Fibroblast of villous mesenchyme (primary cell): ENCODE results near the gene MAP1LC3A. TPM values are rescaled to one million over a fixed set of nuclear protein-coding genes. Genes with fewer than 3 reads are reported as not detected.

Source experiments
- DNase-seq: peaks from one replicate; pipeline ENCODE4 v3.0.0-alpha.2; 2010; ENCODE audit warnings: low read depth
- H3K4me3 ChIP-seq: 2 replicates; pipeline ENCODE4 v1.5.1; 2011; ENCODE audit warnings: low read depth, mild to moderate bottlenecking, low read length
- total RNA-seq: library from RNA; depleted of rRNA; stranded (reverse); fragments of >200 nt; gene quantifications from 2 replicates; pipeline ENCODE4 v1.2.3, GENCODE V29; 2012
- TF ChIP-seq, protein P1 (sequence below): IDR thresholded peaks from 2 replicates; pipeline ENCODE4 v1.5.1; 2012; ENCODE audit warnings: low read depth, mild to moderate bottlenecking, low read length; ENCODE audit not compliant: insufficient read depth

The MAP1LC3A gene
- total RNA-seq, 1 donor: 13.4 TPM

- DNase-seq: no peak
- no peak overlapping the region for H3K4me3 ChIP-seq
- TF ChIP-seq, protein P1, sequence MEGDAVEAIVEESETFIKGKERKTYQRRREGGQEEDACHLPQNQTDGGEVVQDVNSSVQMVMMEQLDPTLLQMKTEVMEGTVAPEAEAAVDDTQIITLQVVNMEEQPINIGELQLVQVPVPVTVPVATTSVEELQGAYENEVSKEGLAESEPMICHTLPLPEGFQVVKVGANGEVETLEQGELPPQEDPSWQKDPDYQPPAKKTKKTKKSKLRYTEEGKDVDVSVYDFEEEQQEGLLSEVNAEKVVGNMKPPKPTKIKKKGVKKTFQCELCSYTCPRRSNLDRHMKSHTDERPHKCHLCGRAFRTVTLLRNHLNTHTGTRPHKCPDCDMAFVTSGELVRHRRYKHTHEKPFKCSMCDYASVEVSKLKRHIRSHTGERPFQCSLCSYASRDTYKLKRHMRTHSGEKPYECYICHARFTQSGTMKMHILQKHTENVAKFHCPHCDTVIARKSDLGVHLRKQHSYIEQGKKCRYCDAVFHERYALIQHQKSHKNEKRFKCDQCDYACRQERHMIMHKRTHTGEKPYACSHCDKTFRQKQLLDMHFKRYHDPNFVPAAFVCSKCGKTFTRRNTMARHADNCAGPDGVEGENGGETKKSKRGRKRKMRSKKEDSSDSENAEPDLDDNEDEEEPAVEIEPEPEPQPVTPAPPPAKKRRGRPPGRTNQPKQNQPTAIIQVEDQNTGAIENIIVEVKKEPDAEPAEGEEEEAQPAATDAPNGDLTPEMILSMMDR: no peak
These were observed 26.8 kb upstream of the MAP1LC3A start for GRCh38 chr20:34531608-34532265.

GRCh38 chr20:34532320-34532719 is 26.2 kb upstream of the MAP1LC3A start:
- no peak overlapping the region for H3K4me3 ChIP-seq
- TF ChIP-seq, protein P1: no peak
- DNase-seq: no peak

- TF ChIP-seq, protein P1: no peak
- H3K4me3 ChIP-seq: no peak overlapping the region
- no peak for DNase-seq
These were observed 25.8 kb upstream of the MAP1LC3A start for GRCh38 chr20:34532756-34533155.

GRCh38 chr20:34534391-34535165 is 23.9 kb upstream of the MAP1LC3A start:
- DNase-seq: no peak
- no peak overlapping the region for H3K4me3 ChIP-seq
- TF ChIP-seq, protein P1: no peak

- DNase-seq: no peak
- H3K4me3 ChIP-seq: no peak overlapping the region
- TF ChIP-seq, protein P1: no peak
These were observed 23.1 kb upstream of the MAP1LC3A start for GRCh38 chr20:34535301-34535840.

- TF ChIP-seq, protein P1: no peak
- no peak overlapping the region for H3K4me3 ChIP-seq
- DNase-seq: no peak
These were observed 22.7 kb upstream of the MAP1LC3A start for GRCh38 chr20:34535857-34536256.
